IMR-90 (cell line): Measurements from ENCODE around the gene RIT1. TPM values are rescaled to one million over a fixed set of nuclear protein-coding genes. Genes with fewer than 3 reads are reported as not detected.

Experiments
- ATAC-seq: fragments of 200-7000 bp; cut with Tn5 transposase; 2 replicates; pipeline ENCODE4 v1.9.1; 2020; ENCODE audit warnings: low read depth, mild to moderate bottlenecking, moderate library complexity
- BruUV-seq: library from RNA; stranded (reverse); fragments of 400-500 nt; replicated peaks from 2 replicates; lab custom pipeline; 2021; lab: Mats Ljungman, UMichigan
- CTCF ChIA-PET: fragments of 300-600 bp; formaldehyde crosslinking; extraction: SDS; loops from one replicate; lab custom pipeline; 2021; ENCODE audit warnings: antibody characterized with exemption; lab: Yijun Ruan, JAX
- POLR2A ChIA-PET: fragments of 300-600 bp; sonication (Branson Sonifier 250); formaldehyde crosslinking; loops from one replicate; lab custom pipeline; 2022; ENCODE audit warnings: antibody characterized with exemption; ENCODE audit not compliant: unreplicated experiment; lab: Charles Lee
- DNase-seq: peaks from one replicate; pipeline ENCODE4 v3.0.0; 2013
- H2AFZ ChIP-seq: replicated peaks from 2 replicates; pipeline ENCODE3; 2013; ENCODE audit warnings: low read length, mild to moderate bottlenecking; ENCODE audit not compliant: poor library complexity
- H2AK5ac ChIP-seq: 2 replicates; pipeline ENCODE4 v1.6.1; 2013; ENCODE audit warnings: low read depth, low read length, inconsistent platforms
- H2AK9ac ChIP-seq: replicated peaks from 2 replicates; pipeline ENCODE3; 2013; ENCODE audit warnings: mild to moderate bottlenecking, low read depth, low read length, moderate library complexity; ENCODE audit not compliant: poor library complexity
- H2BK120ac ChIP-seq: 2 replicates; pipeline ENCODE4 v1.6.1; 2013; ENCODE audit warnings: low read depth, low read length, inconsistent platforms
- H2BK15ac ChIP-seq: 3 replicates; pipeline ENCODE4 v1.6.1; 2013; ENCODE audit warnings: low read depth, low read length, inconsistent platforms
- H2BK20ac ChIP-seq: 2 replicates; pipeline ENCODE4 v1.6.1; 2013; ENCODE audit warnings: low read depth, mild to moderate bottlenecking, inconsistent platforms, low read length, moderate library complexity
- H2BK5ac ChIP-seq: 2 replicates; pipeline ENCODE4 v1.6.1; 2013; ENCODE audit warnings: mild to moderate bottlenecking, low read depth, low read length, inconsistent platforms; ENCODE audit not compliant: poor library complexity, severe bottlenecking
- H3K14ac ChIP-seq: replicated peaks from 2 replicates; pipeline ENCODE4 v1.6.1; 2013; ENCODE audit warnings: low read depth, low read length, inconsistent platforms
- H3K18ac ChIP-seq: 2 replicates; pipeline ENCODE4 v1.6.1; 2013; ENCODE audit warnings: low read depth, low read length, control low read depth
- H3K23ac ChIP-seq: 2 replicates; pipeline ENCODE4 v1.6.1; 2013; ENCODE audit warnings: low read depth, low read length, inconsistent platforms
- H3K27ac ChIP-seq: 2 replicates; pipeline ENCODE4 v1.5.1; 2013; ENCODE audit warnings: mild to moderate bottlenecking, control low read depth, low read length; ENCODE audit not compliant: insufficient read depth
- H3K27me3 ChIP-seq: 2 replicates; pipeline ENCODE4 v1.6.1; 2013; ENCODE audit warnings: low read length; ENCODE audit not compliant: control insufficient read depth, insufficient read depth
- H3K36me3 ChIP-seq: 2 replicates; pipeline ENCODE4 v1.6.1; 2013; ENCODE audit warnings: low read length, mixed read lengths; ENCODE audit not compliant: control insufficient read depth, insufficient read depth
- H3K4ac ChIP-seq: 2 replicates; pipeline ENCODE4 v1.6.1; 2013; ENCODE audit warnings: low read depth, low read length, inconsistent platforms
- H3K4me1 ChIP-seq: 2 replicates; pipeline ENCODE4 v1.6.1; 2013; ENCODE audit warnings: low read length, mixed read lengths; ENCODE audit not compliant: control insufficient read depth, insufficient read depth
- H3K4me2 ChIP-seq: 2 replicates; pipeline ENCODE4 v1.6.1; 2013; ENCODE audit warnings: low read depth, mild to moderate bottlenecking, control low read depth, low read length, moderate library complexity
- H3K4me3 ChIP-seq: 2 replicates; pipeline ENCODE4 v1.5.1; 2013; ENCODE audit warnings: low read depth, mild to moderate bottlenecking, control low read depth, low read length, moderate library complexity; ENCODE audit not compliant: insufficient read depth
- H3K56ac ChIP-seq: 2 replicates; pipeline ENCODE4 v1.6.1; 2013; ENCODE audit warnings: low read length, inconsistent platforms; ENCODE audit not compliant: insufficient read depth; ENCODE audit errors: extremely low read depth
- H3K79me1 ChIP-seq, 2 experiments: 2 replicates each; pipeline ENCODE4 v1.6.1; 2013; ENCODE audit warnings: low read length in 2 of 2, inconsistent platforms in 1 of 2, low read depth in 1 of 2
- H3K9ac ChIP-seq: 2 replicates; pipeline ENCODE4 v1.6.1; 2013; ENCODE audit warnings: low read depth, low read length, control low read depth
- H3K9me1 ChIP-seq: 2 replicates; pipeline ENCODE4 v1.6.1; 2013; ENCODE audit warnings: low read length, inconsistent platforms; ENCODE audit not compliant: insufficient read depth
- H3K9me3 ChIP-seq: 2 replicates; pipeline ENCODE4 v1.6.1; 2013; ENCODE audit warnings: low read length; ENCODE audit not compliant: control insufficient read depth, insufficient read depth
- H4K20me1 ChIP-seq: 2 replicates; pipeline ENCODE4 v1.6.1; 2013; ENCODE audit warnings: low read length, inconsistent platforms; ENCODE audit not compliant: insufficient read depth
- H4K5ac ChIP-seq: 2 replicates; pipeline ENCODE4 v1.6.1; 2013; ENCODE audit warnings: mild to moderate bottlenecking, low read depth, low read length, control low read depth
- H4K8ac ChIP-seq, 2 experiments: 2 replicates each; pipeline ENCODE4 v1.6.1; 2013; ENCODE audit warnings: low read depth in 2 of 2, low read length in 2 of 2, control low read depth in 1 of 2, inconsistent platforms in 1 of 2
- H4K91ac ChIP-seq: 2 replicates; pipeline ENCODE4 v1.6.1; 2013; ENCODE audit warnings: low read depth, low read length, inconsistent platforms; ENCODE audit not compliant: insufficient read depth
- RCOR1 ChIP-seq: IDR thresholded peaks from 2 replicates; pipeline ENCODE4 v1.6.1; 2012; ENCODE audit warnings: mild to moderate bottlenecking, low read length, improper control_type of control experiment; ENCODE audit not compliant: insufficient replicate concordance
- USF2 ChIP-seq: fragments of 150-350 bp; IDR thresholded peaks from 2 replicates; pipeline ENCODE4 v1.6.1; 2017; ENCODE audit warnings: mild to moderate bottlenecking, antibody characterized with exemption, low read length, low read depth
- WGBS, 2 experiments: methylation state at CpG; one replicate each; pipeline versions ENCODE4 v1.1.5 to v1.1.7; 2013; ENCODE audit warnings: missing lambda C conversion rate in 2 of 2; ENCODE audit not compliant: insufficient read length in 1 of 2; ENCODE audit errors: extremely low coverage in 2 of 2; 5-methylcytosine and 5-hydroxymethylcytosine counted together
- dilution Hi-C: fragments of 300-500 bp; cut with HindIII; formaldehyde crosslinking; loops from one replicate; pipeline ENCODE4 v1.14.3; 2018; ENCODE audit warnings: low sequenced_read_pairs; ENCODE audit not compliant: unreplicated experiment
- in situ Hi-C: fragments of 300-500 bp; cut with MboI; formaldehyde crosslinking; loops from 3 replicates; pipeline ENCODE4 v1.14.3; 2019; ENCODE audit warnings: low sequenced_read_pairs, inconsistent platforms, mixed read lengths
- intact Hi-C: fragments of 100-400 bp; cut with micrococcal nuclease; formaldehyde crosslinking; loops from 2 replicates; pipeline ENCODE4 v1.10.0; 2022
- polyA plus RNA-seq, 3 experiments: library from polyadenylated mRNA; depleted of rRNA; stranded (reverse); fragments of >200 nt; gene quantifications; 2 replicates each; pipeline ENCODE4 v1.2.3, GENCODE V29; 2012; ENCODE audit warnings: low replicate concordance in 1 of 3
- total RNA-seq: library from RNA; depleted of rRNA; stranded (reverse); fragments of >200 nt; gene quantifications from 2 replicates; pipeline ENCODE4 v1.2.3, GENCODE V29; 2012

The RIT1 gene
- total and polyA plus RNA-seq, 2 of the 4 experiments (the other 2 are of a cell fraction): 29.6 to 46.8 TPM

- peaks cover 2% of the 10 kb centered on the region; the same call in 1 of the 2 replicates for H3K9me1 ChIP-seq
- 2% methylated on average over 8 of the region's 11 CpGs; no CpG with 5 or more reads in 1 of the 2 experiments for WGBS, 2 experiments
- peak overlapping the region; percentile 98 for H2AK5ac ChIP-seq
- peak overlapping the region; percentile 96 for H3K4ac ChIP-seq
- DNase-seq: peak; percentile 42
- intact Hi-C loops (loop anchor here (2.0 kb wide), 1 partner anchor 54 kb away; the partner anchor contains the start of gene GON4L), in situ Hi-C loops (no loop called here), dilution Hi-C loops (no loop called here)
- peak overlapping the region; percentile 49 to 91 for H4K8ac ChIP-seq
- H2BK20ac ChIP-seq: peak overlapping the region; percentile 11; the same call in 1 of the 2 replicates
- no peaks in the 10 kb centered on the region for H4K20me1 ChIP-seq
- H3K36me3 ChIP-seq: peaks cover 44% of the 10 kb centered on the region
- no peaks in the 10 kb centered on the region for H3K9me3 ChIP-seq
- peak overlapping the region; percentile 77 for H4K91ac ChIP-seq
- no TSS peak for BruUV-seq
- H2AK9ac ChIP-seq: peak overlapping the region; percentile 99
- peak overlapping the region; percentile 7; the same call in 1 of the 3 replicates for H2BK15ac ChIP-seq
- peak overlapping the region; percentile 87 for H3K23ac ChIP-seq
- peaks cover 23 to 46% of the 10 kb centered on the region in 2 experiments for H3K79me1 ChIP-seq
- peak overlapping the region; percentile 93 for H3K14ac ChIP-seq
- H3K4me1 ChIP-seq: peaks cover 5% of the 10 kb centered on the region; the same call in 1 of the 2 replicates
- H3K27me3 ChIP-seq: no peaks in the 10 kb centered on the region
- H2BK120ac ChIP-seq: peak overlapping the region; percentile 50
- H2AFZ ChIP-seq: peak overlapping the region; percentile 92
- H3K18ac ChIP-seq: peak overlapping the region; percentile 20
- H3K4me2 ChIP-seq: peak overlapping the region; percentile 80
- no peak for TF ChIP-seq RCOR1
- peak; percentile 66 for TF ChIP-seq USF2
- CTCF ChIA-PET: no interaction called here
- H2BK5ac ChIP-seq: peak overlapping the region; percentile 79
- H3K9ac ChIP-seq: peak overlapping the region; percentile 84
- ATAC-seq: peak; percentile 51
- peak overlapping the region; percentile 71 for H4K5ac ChIP-seq
- H3K27ac ChIP-seq: peak overlapping the region; percentile 81
- peak overlapping the region; percentile 70 for H3K4me3 ChIP-seq
- POLR2A ChIA-PET: no interaction called here
- peak overlapping the region; percentile 86 for H3K56ac ChIP-seq
These were observed 478 bp downstream of the RIT1 start for GRCh38 chr1:155910621-155911121.
